RWPE2 (cell line): ENCODE data around the gene MAP3K7CL.
A peak's percentile ranks its signal among the peaks of the same experiment; 100 is the strongest.

Experiments
- ATAC-seq: fragments of 200-7000 bp; cut with Tn5 transposase; 3 replicates; pipeline ENCODE4 v1.9.1; 2021; ENCODE audit warnings: low read depth
- DNase-seq: peaks from one replicate; pipeline ENCODE4 v3.0.0-alpha.2; 2020; ENCODE audit warnings: low spot score
- H3K27ac ChIP-seq: fragments of 450-650 bp; 2 replicates; pipeline ENCODE4 v1.5.1; 2017; ENCODE audit warnings: mild to moderate bottlenecking; ENCODE audit not compliant: poor library complexity, severe bottlenecking
- H3K27me3 ChIP-seq: fragments of 250-450 bp; sonication (Bioruptor Pico); 2 replicates; pipeline ENCODE4 v1.5.1; 2021; ENCODE audit warnings: mild to moderate bottlenecking, moderate library complexity; ENCODE audit not compliant: insufficient read depth, poor library complexity, severe bottlenecking
- H3K36me3 ChIP-seq: fragments of 250-450 bp; sonication (Bioruptor Pico); 2 replicates; pipeline ENCODE4 v1.5.1; 2020; ENCODE audit warnings: low read depth, mild to moderate bottlenecking, moderate library complexity
- H3K4me1 ChIP-seq: fragments of 250-450 bp; sonication (Bioruptor Pico); 2 replicates; pipeline ENCODE4 v1.5.1; 2021; ENCODE audit warnings: mild to moderate bottlenecking, moderate library complexity; ENCODE audit not compliant: insufficient read depth, poor library complexity, severe bottlenecking
- H3K4me3 ChIP-seq: fragments of 250-450 bp; sonication (Bioruptor Pico); 2 replicates; pipeline ENCODE4 v1.5.1; 2021; ENCODE audit warnings: mild to moderate bottlenecking, moderate library complexity; ENCODE audit not compliant: severe bottlenecking
- H3K9me3 ChIP-seq: fragments of 250-450 bp; sonication (Bioruptor Pico); 2 replicates; pipeline ENCODE4 v1.5.1; 2021; ENCODE audit warnings: mild to moderate bottlenecking, moderate library complexity; ENCODE audit not compliant: severe bottlenecking
- TF ChIP-seq, protein P1 (sequence below): fragments of 450-650 bp; IDR thresholded peaks from one replicate; pipeline ENCODE4 v1.5.1; 2017; ENCODE audit warnings: mild to moderate bottlenecking, moderate library complexity; ENCODE audit not compliant: poor library complexity, severe bottlenecking

MAP3K7CL gene

GRCh38 chr21:29085106-29085752 lies 45.2 kb upstream of the MAP3K7CL start:
- H3K36me3 ChIP-seq = no peaks in the 10 kb centered on the region
- H3K27ac ChIP-seq = no peak overlapping the region
- ATAC-seq = no peak
- DNase-seq = no peak
- no peak overlapping the region for H3K4me3 ChIP-seq
- peaks cover 3% of the 10 kb centered on the region for H3K4me1 ChIP-seq
- H3K27me3 ChIP-seq = no peaks in the 10 kb centered on the region
- no peaks in the 10 kb centered on the region for H3K9me3 ChIP-seq
- TF ChIP-seq, protein P1, sequence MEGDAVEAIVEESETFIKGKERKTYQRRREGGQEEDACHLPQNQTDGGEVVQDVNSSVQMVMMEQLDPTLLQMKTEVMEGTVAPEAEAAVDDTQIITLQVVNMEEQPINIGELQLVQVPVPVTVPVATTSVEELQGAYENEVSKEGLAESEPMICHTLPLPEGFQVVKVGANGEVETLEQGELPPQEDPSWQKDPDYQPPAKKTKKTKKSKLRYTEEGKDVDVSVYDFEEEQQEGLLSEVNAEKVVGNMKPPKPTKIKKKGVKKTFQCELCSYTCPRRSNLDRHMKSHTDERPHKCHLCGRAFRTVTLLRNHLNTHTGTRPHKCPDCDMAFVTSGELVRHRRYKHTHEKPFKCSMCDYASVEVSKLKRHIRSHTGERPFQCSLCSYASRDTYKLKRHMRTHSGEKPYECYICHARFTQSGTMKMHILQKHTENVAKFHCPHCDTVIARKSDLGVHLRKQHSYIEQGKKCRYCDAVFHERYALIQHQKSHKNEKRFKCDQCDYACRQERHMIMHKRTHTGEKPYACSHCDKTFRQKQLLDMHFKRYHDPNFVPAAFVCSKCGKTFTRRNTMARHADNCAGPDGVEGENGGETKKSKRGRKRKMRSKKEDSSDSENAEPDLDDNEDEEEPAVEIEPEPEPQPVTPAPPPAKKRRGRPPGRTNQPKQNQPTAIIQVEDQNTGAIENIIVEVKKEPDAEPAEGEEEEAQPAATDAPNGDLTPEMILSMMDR = no peak

- H3K27ac ChIP-seq = peak overlapping the region; percentile 52
- H3K9me3 ChIP-seq = no peaks in the 10 kb centered on the region
- no peaks in the 10 kb centered on the region for H3K27me3 ChIP-seq
- peak; percentile 93 for ATAC-seq
- TF ChIP-seq, protein P1 = no peak
- H3K36me3 ChIP-seq = no peaks in the 10 kb centered on the region
- peaks cover 20% of the 10 kb centered on the region for H3K4me1 ChIP-seq
- H3K4me3 ChIP-seq = no peak overlapping the region
- DNase-seq = no peak
Measured at GRCh38 chr21:29091033-29091432, 39.4 kb upstream of the MAP3K7CL start.

DNA sequence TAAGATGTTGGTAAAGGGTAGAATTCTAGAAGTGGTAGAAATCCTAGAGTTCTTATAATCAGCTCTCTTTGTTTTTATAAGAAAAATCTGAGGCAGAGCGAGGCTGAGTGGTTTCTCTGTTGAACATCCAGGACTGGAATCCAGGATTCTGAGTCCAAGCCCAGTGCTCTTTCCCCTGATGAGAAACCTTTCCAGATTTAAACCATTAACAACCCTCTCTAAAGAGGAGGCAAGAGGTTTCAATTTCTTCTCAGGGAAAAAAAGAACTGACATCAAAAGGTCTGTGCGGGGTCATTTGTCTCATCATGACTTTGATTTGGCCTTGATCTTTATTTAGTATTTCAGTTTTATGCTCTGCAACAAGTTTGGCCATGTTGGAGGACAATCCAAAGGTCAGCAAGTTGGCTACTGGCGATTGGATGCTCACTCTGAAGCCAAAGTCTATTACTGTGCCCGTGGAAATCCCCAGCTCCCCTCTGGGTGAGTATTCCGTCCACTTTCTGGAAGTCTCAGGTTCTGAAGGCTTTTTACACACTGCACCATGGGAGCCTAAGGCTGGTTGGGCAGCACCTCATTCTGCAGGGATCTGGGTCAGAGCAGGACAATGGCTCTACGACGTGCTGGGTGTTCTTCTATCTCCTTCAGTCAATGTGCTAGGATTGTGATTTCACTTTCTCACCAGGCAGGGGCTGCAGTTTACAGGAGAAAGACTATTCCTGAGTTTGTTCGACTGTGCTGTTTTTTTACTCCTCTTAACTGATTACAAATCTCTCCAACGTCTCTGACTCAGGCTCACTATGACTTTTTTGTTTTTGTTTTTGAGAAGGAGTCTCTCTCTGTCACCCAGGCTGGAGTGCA lies 38.1 kb upstream of the MAP3K7CL start:
- TF ChIP-seq, protein P1 = peak; percentile 26
- Histone ChIP-seq H3K27me3 (no peaks in the 10 kb centered on the region), H3K9me3 (no peaks in the 10 kb centered on the region), H3K4me1 (peaks cover 20% of the 10 kb centered on the region), H3K27ac (peak overlapping the region; percentile 52), H3K4me3 (no peak overlapping the region), H3K36me3 (no peaks in the 10 kb centered on the region)
- no peak for DNase-seq
- ATAC-seq = 0 out of 3 replicates have a peak, but pooled peaks have one; percentile 24

GRCh38 chr21:29096218-29097015 lies 34.0 kb upstream of the MAP3K7CL start:
- TF ChIP-seq, protein P1 = no peak
- Histone ChIP-seq H3K36me3 (no peaks in the 10 kb centered on the region), H3K27me3 (no peaks in the 10 kb centered on the region), H3K27ac (no peak overlapping the region), H3K4me3 (no peak overlapping the region), H3K4me1 (peaks cover 5% of the 10 kb centered on the region), H3K9me3 (no peaks in the 10 kb centered on the region)
- DNase-seq (no peak), ATAC-seq (no peak)
